IMR-90 (cell line): ENCODE data around the gene EVA1A. TPM values are rescaled to one million over a fixed set of nuclear protein-coding genes. Genes with fewer than 3 reads are reported as not detected.
A peak's percentile ranks its signal among the peaks of the same experiment; 100 is the strongest.

Source experiments
- ATAC-seq: fragments of 200-7000 bp; cut with Tn5 transposase; 2 replicates; pipeline ENCODE4 v1.9.1; 2020; ENCODE audit warnings: low read depth, mild to moderate bottlenecking, moderate library complexity
- BruUV-seq: library from RNA; stranded (reverse); fragments of 400-500 nt; replicated peaks from 2 replicates; lab custom pipeline; 2021; lab: Mats Ljungman, UMichigan
- CTCF ChIA-PET: fragments of 300-600 bp; formaldehyde crosslinking; extraction: SDS; loops from one replicate; lab custom pipeline; 2021; ENCODE audit warnings: antibody characterized with exemption; lab: Yijun Ruan, JAX
- POLR2A ChIA-PET: fragments of 300-600 bp; sonication (Branson Sonifier 250); formaldehyde crosslinking; loops from one replicate; lab custom pipeline; 2022; ENCODE audit warnings: antibody characterized with exemption; ENCODE audit not compliant: unreplicated experiment; lab: Charles Lee
- DNase-seq: peaks from one replicate; pipeline ENCODE4 v3.0.0; 2013
- H2AFZ ChIP-seq: replicated peaks from 2 replicates; pipeline ENCODE3; 2013; ENCODE audit warnings: low read length, mild to moderate bottlenecking; ENCODE audit not compliant: poor library complexity
- H2AK5ac ChIP-seq: 2 replicates; pipeline ENCODE4 v1.6.1; 2013; ENCODE audit warnings: low read depth, low read length, inconsistent platforms
- H2AK9ac ChIP-seq: replicated peaks from 2 replicates; pipeline ENCODE3; 2013; ENCODE audit warnings: mild to moderate bottlenecking, low read depth, low read length, moderate library complexity; ENCODE audit not compliant: poor library complexity
- H2BK120ac ChIP-seq: 2 replicates; pipeline ENCODE4 v1.6.1; 2013; ENCODE audit warnings: low read depth, low read length, inconsistent platforms
- H2BK15ac ChIP-seq: 3 replicates; pipeline ENCODE4 v1.6.1; 2013; ENCODE audit warnings: low read depth, low read length, inconsistent platforms
- H2BK20ac ChIP-seq: 2 replicates; pipeline ENCODE4 v1.6.1; 2013; ENCODE audit warnings: low read depth, mild to moderate bottlenecking, inconsistent platforms, low read length, moderate library complexity
- H2BK5ac ChIP-seq: 2 replicates; pipeline ENCODE4 v1.6.1; 2013; ENCODE audit warnings: mild to moderate bottlenecking, low read depth, low read length, inconsistent platforms; ENCODE audit not compliant: poor library complexity, severe bottlenecking
- H3K14ac ChIP-seq: replicated peaks from 2 replicates; pipeline ENCODE4 v1.6.1; 2013; ENCODE audit warnings: low read depth, low read length, inconsistent platforms
- H3K18ac ChIP-seq: 2 replicates; pipeline ENCODE4 v1.6.1; 2013; ENCODE audit warnings: low read depth, low read length, control low read depth
- H3K23ac ChIP-seq: 2 replicates; pipeline ENCODE4 v1.6.1; 2013; ENCODE audit warnings: low read depth, low read length, inconsistent platforms
- H3K27ac ChIP-seq: 2 replicates; pipeline ENCODE4 v1.5.1; 2013; ENCODE audit warnings: mild to moderate bottlenecking, control low read depth, low read length; ENCODE audit not compliant: insufficient read depth
- H3K27me3 ChIP-seq: 2 replicates; pipeline ENCODE4 v1.6.1; 2013; ENCODE audit warnings: low read length; ENCODE audit not compliant: control insufficient read depth, insufficient read depth
- H3K36me3 ChIP-seq: 2 replicates; pipeline ENCODE4 v1.6.1; 2013; ENCODE audit warnings: low read length, mixed read lengths; ENCODE audit not compliant: control insufficient read depth, insufficient read depth
- H3K4ac ChIP-seq: 2 replicates; pipeline ENCODE4 v1.6.1; 2013; ENCODE audit warnings: low read depth, low read length, inconsistent platforms
- H3K4me1 ChIP-seq: 2 replicates; pipeline ENCODE4 v1.6.1; 2013; ENCODE audit warnings: low read length, mixed read lengths; ENCODE audit not compliant: control insufficient read depth, insufficient read depth
- H3K4me2 ChIP-seq: 2 replicates; pipeline ENCODE4 v1.6.1; 2013; ENCODE audit warnings: low read depth, mild to moderate bottlenecking, control low read depth, low read length, moderate library complexity
- H3K4me3 ChIP-seq: 2 replicates; pipeline ENCODE4 v1.5.1; 2013; ENCODE audit warnings: low read depth, mild to moderate bottlenecking, control low read depth, low read length, moderate library complexity; ENCODE audit not compliant: insufficient read depth
- H3K56ac ChIP-seq: 2 replicates; pipeline ENCODE4 v1.6.1; 2013; ENCODE audit warnings: low read length, inconsistent platforms; ENCODE audit not compliant: insufficient read depth; ENCODE audit errors: extremely low read depth
- H3K79me1 ChIP-seq, 2 experiments: 2 replicates each; pipeline ENCODE4 v1.6.1; 2013; ENCODE audit warnings: low read length in 2 of 2, inconsistent platforms in 1 of 2, low read depth in 1 of 2
- H3K9ac ChIP-seq: 2 replicates; pipeline ENCODE4 v1.6.1; 2013; ENCODE audit warnings: low read depth, low read length, control low read depth
- H3K9me1 ChIP-seq: 2 replicates; pipeline ENCODE4 v1.6.1; 2013; ENCODE audit warnings: low read length, inconsistent platforms; ENCODE audit not compliant: insufficient read depth
- H3K9me3 ChIP-seq: 2 replicates; pipeline ENCODE4 v1.6.1; 2013; ENCODE audit warnings: low read length; ENCODE audit not compliant: control insufficient read depth, insufficient read depth
- H4K20me1 ChIP-seq: 2 replicates; pipeline ENCODE4 v1.6.1; 2013; ENCODE audit warnings: low read length, inconsistent platforms; ENCODE audit not compliant: insufficient read depth
- H4K5ac ChIP-seq: 2 replicates; pipeline ENCODE4 v1.6.1; 2013; ENCODE audit warnings: mild to moderate bottlenecking, low read depth, low read length, control low read depth
- H4K8ac ChIP-seq, 2 experiments: 2 replicates each; pipeline ENCODE4 v1.6.1; 2013; ENCODE audit warnings: low read depth in 2 of 2, low read length in 2 of 2, control low read depth in 1 of 2, inconsistent platforms in 1 of 2
- H4K91ac ChIP-seq: 2 replicates; pipeline ENCODE4 v1.6.1; 2013; ENCODE audit warnings: low read depth, low read length, inconsistent platforms; ENCODE audit not compliant: insufficient read depth
- CEBPB ChIP-seq: IDR thresholded peaks from 2 replicates; pipeline ENCODE4 v1.6.1; 2012; ENCODE audit warnings: low read depth, low read length, improper control_type of control experiment
- CHD1 ChIP-seq: IDR thresholded peaks from 2 replicates; pipeline ENCODE4 v1.6.1; 2012; ENCODE audit warnings: low read depth, low read length, improper control_type of control experiment
- FOS ChIP-seq: fragments of 150-350 bp; IDR thresholded peaks from 2 replicates; pipeline ENCODE4 v1.6.1; 2016; ENCODE audit warnings: low read depth, low read length
- MAFK ChIP-seq: IDR thresholded peaks from 2 replicates; pipeline ENCODE4 v1.6.1; 2012; ENCODE audit warnings: low read depth, low read length, improper control_type of control experiment
- MXI1 ChIP-seq: IDR thresholded peaks from 2 replicates; pipeline ENCODE4 v1.6.1; 2012; ENCODE audit warnings: low read depth, mild to moderate bottlenecking, low read length, moderate library complexity, borderline replicate concordance
- NFE2L2 ChIP-seq: fragments of 150-350 bp; IDR thresholded peaks from 2 replicates; pipeline ENCODE4 v1.6.1; 2016; ENCODE audit warnings: low read depth, mild to moderate bottlenecking, low read length
- POLR2A ChIP-seq: IDR thresholded peaks from 2 replicates; pipeline ENCODE4 v1.6.1; 2012; ENCODE audit warnings: mild to moderate bottlenecking, low read depth, low read length
- RAD21 ChIP-seq: IDR thresholded peaks from 2 replicates; pipeline ENCODE4 v1.6.1; 2012; ENCODE audit warnings: low read length, improper control_type of control experiment
- RCOR1 ChIP-seq: IDR thresholded peaks from 2 replicates; pipeline ENCODE4 v1.6.1; 2012; ENCODE audit warnings: mild to moderate bottlenecking, low read length, improper control_type of control experiment; ENCODE audit not compliant: insufficient replicate concordance
- SMC3 ChIP-seq: fragments of 150-350 bp; IDR thresholded peaks from 2 replicates; pipeline ENCODE4 v1.6.1; 2016; ENCODE audit warnings: low read depth, mild to moderate bottlenecking, antibody characterized with exemption, low read length, moderate library complexity
- WGBS, 2 experiments: methylation state at CpG; one replicate each; pipeline versions ENCODE4 v1.1.5 to v1.1.7; 2013; ENCODE audit warnings: missing lambda C conversion rate in 2 of 2; ENCODE audit not compliant: insufficient read length in 1 of 2; ENCODE audit errors: extremely low coverage in 2 of 2; 5-methylcytosine and 5-hydroxymethylcytosine counted together
- dilution Hi-C: fragments of 300-500 bp; cut with HindIII; formaldehyde crosslinking; loops from one replicate; pipeline ENCODE4 v1.14.3; 2018; ENCODE audit warnings: low sequenced_read_pairs; ENCODE audit not compliant: unreplicated experiment
- in situ Hi-C: fragments of 300-500 bp; cut with MboI; formaldehyde crosslinking; loops from 3 replicates; pipeline ENCODE4 v1.14.3; 2019; ENCODE audit warnings: low sequenced_read_pairs, inconsistent platforms, mixed read lengths
- intact Hi-C: fragments of 100-400 bp; cut with micrococcal nuclease; formaldehyde crosslinking; loops from 2 replicates; pipeline ENCODE4 v1.10.0; 2022
- polyA plus RNA-seq, 3 experiments: library from polyadenylated mRNA; depleted of rRNA; stranded (reverse); fragments of >200 nt; gene quantifications; 2 replicates each; pipeline ENCODE4 v1.2.3, GENCODE V29; 2012; ENCODE audit warnings: low replicate concordance in 1 of 3
- total RNA-seq: library from RNA; depleted of rRNA; stranded (reverse); fragments of >200 nt; gene quantifications from 2 replicates; pipeline ENCODE4 v1.2.3, GENCODE V29; 2012
- TF ChIP-seq, protein P1 (sequence below): conservative IDR thresholded peaks from 2 replicates; pipeline ENCODE4 v1.5.1; 2012; ENCODE audit warnings: mild to moderate bottlenecking, low read depth, low read length, improper control_type of control experiment
- TF ChIP-seq, protein P2 (sequence below): fragments of 150-350 bp; IDR thresholded peaks from 2 replicates; pipeline ENCODE4 v1.6.1; 2017; ENCODE audit warnings: mild to moderate bottlenecking, antibody characterized with exemption, low read length, low read depth

EVA1A gene
- total and polyA plus RNA-seq, 2 of the 4 experiments (the other 2 are of a cell fraction): 54.5 to 93.7 TPM

DNA sequence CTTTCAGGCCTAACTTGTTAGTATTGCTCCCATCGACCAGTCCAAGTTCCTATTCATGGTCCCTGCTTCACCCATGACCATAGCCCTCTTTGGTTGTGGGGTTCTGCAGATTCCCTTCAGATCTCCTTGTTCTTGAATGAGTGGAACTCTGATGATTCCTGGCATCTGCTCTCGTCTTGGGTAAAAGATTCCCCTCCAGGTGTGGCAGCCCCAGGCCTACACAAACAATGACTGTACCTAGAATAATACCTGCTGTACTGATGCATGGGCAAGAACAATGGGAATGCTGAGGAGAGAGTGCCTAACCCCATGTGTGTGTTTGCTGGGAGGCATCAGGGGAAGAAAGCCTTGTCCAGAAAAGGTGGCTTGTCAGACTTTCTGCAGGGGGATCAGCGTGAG lies 46.7 kb upstream of the EVA1A start:
- peak overlapping the region; percentile 61 for H2BK5ac ChIP-seq
- ATAC-seq (no peak), DNase-seq (no peak)
- H3K4me1 ChIP-seq: peaks cover 15% of the 10 kb centered on the region
- H4K91ac ChIP-seq: peak overlapping the region; percentile 87
- H3K27me3 ChIP-seq: peaks cover 18% of the 10 kb centered on the region
- TF ChIP-seq SMC3 (no peak), CHD1 (no peak), NFE2L2 (no peak), CEBPB (no peak), MXI1 (no peak), FOS (no peak), RAD21 (no peak), MAFK (no peak), RCOR1 (no peak), POLR2A (no peak)
- TF ChIP-seq, protein P1, sequence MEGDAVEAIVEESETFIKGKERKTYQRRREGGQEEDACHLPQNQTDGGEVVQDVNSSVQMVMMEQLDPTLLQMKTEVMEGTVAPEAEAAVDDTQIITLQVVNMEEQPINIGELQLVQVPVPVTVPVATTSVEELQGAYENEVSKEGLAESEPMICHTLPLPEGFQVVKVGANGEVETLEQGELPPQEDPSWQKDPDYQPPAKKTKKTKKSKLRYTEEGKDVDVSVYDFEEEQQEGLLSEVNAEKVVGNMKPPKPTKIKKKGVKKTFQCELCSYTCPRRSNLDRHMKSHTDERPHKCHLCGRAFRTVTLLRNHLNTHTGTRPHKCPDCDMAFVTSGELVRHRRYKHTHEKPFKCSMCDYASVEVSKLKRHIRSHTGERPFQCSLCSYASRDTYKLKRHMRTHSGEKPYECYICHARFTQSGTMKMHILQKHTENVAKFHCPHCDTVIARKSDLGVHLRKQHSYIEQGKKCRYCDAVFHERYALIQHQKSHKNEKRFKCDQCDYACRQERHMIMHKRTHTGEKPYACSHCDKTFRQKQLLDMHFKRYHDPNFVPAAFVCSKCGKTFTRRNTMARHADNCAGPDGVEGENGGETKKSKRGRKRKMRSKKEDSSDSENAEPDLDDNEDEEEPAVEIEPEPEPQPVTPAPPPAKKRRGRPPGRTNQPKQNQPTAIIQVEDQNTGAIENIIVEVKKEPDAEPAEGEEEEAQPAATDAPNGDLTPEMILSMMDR: no peak
- TF ChIP-seq, protein P2, sequence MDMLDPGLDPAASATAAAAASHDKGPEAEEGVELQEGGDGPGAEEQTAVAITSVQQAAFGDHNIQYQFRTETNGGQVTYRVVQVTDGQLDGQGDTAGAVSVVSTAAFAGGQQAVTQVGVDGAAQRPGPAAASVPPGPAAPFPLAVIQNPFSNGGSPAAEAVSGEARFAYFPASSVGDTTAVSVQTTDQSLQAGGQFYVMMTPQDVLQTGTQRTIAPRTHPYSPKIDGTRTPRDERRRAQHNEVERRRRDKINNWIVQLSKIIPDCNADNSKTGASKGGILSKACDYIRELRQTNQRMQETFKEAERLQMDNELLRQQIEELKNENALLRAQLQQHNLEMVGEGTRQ: no peak
- peak overlapping the region; percentile 85 for H2BK20ac ChIP-seq
- H3K79me1 ChIP-seq: peaks cover 0 to 15% of the 10 kb centered on the region in 2 experiments; a peak in 2 of 4 replicates
- WGBS, 2 experiments: no CpG with 5 or more reads among the region's 3 CpGs
- H2AK9ac ChIP-seq: peak overlapping the region; percentile 6
- dilution Hi-C loops: no loop called here
- peak overlapping the region; percentile 80 for H3K23ac ChIP-seq
- BruUV-seq: no TSS peak
- peak overlapping the region; percentile 87 for H3K4ac ChIP-seq
- H4K8ac ChIP-seq: peak overlapping the region; percentile 37 to 89; a peak in 3 of 4 replicates
- H4K20me1 ChIP-seq: no peaks in the 10 kb centered on the region
- no peak overlapping the region for H3K4me2 ChIP-seq
- peak overlapping the region; percentile 73; the same call in 2 of the 3 replicates for H2BK15ac ChIP-seq
- H2AK5ac ChIP-seq: peak overlapping the region; percentile 56
- peak overlapping the region; percentile 4 for H2AFZ ChIP-seq
- no peak overlapping the region for H3K27ac ChIP-seq
- H4K5ac ChIP-seq: no peak overlapping the region; the same call in 1 of the 2 replicates
- POLR2A ChIA-PET: no interaction called here
- no peak overlapping the region for H3K18ac ChIP-seq
- no peak overlapping the region for H3K4me3 ChIP-seq
- H3K36me3 ChIP-seq: no peaks in the 10 kb centered on the region
- peaks cover 19% of the 10 kb centered on the region for H3K9me1 ChIP-seq
- peak overlapping the region; percentile 78; the same call in 1 of the 2 replicates for H3K14ac ChIP-seq
- intact Hi-C loops: loop anchor here (5.0 kb wide), 2 partner anchors 410 to 690 kb away; partner anchors contain the start of gene TACR1
- no peaks in the 10 kb centered on the region for H3K9me3 ChIP-seq
- H3K9ac ChIP-seq: no peak overlapping the region
- in situ Hi-C loops: loop anchor here (5.0 to 25.0 kb wide), 5 partner anchors 45 to 920 kb away; partner anchors contain the start of gene EVA1A
- CTCF ChIA-PET: interaction anchor here (3.1 to 3.5 kb wide), 2 partner anchors 47 to 142 kb away, joined by 15 to 36 read pairs; partner anchors contain the start of gene EVA1A
- no peak overlapping the region for H3K56ac ChIP-seq
- H2BK120ac ChIP-seq: peak overlapping the region; percentile 95
